22Rv1 (cell line): ENCODE data around the gene ZNF799.
A peak's percentile ranks its signal among the peaks of the same experiment; 100 is the strongest.
"Not testable (repeated sequence)": the region's sequence is repeated elsewhere in the genome, so short reads cannot be mapped to it uniquely, and the experiment has no call there.

Experiments used
- H3K27ac ChIP-seq: fragments of 450-650 bp; 2 replicates; pipeline ENCODE4 v1.5.1; 2017
- CTCF ChIP-seq: fragments of 450-650 bp; IDR thresholded peaks from 2 replicates; pipeline ENCODE4 v1.5.1; 2017; ENCODE audit warnings: mild to moderate bottlenecking
- ZFX ChIP-seq: fragments of 450-650 bp; IDR thresholded peaks from 2 replicates; pipeline ENCODE4 v1.6.1; 2017; ENCODE audit warnings: antibody characterized with exemption, borderline replicate concordance

ZNF799 gene

GRCh38 chr19:12400633-12401502 is at the start of gene ZNF799:
Gene ZNF799, minus strand, starts transcription at chr19:12401271. Its CDS starts 201 bp downstream, at chr19:12401070.
- peak within 1 kb of the TSS; percentile 95 for H3K27ac ChIP-seq
- TF ChIP-seq ZFX (no peak), CTCF (peak; percentile 26)

- TF ChIP-seq CTCF (no peak), ZFX (no peak)
- H3K27ac ChIP-seq = no peak overlapping the region
These were observed 49.8 kb upstream of the ZNF799 start for GRCh38 chr19:12450844-12451243.

GRCh38 chr19:12448808-12449207 is 47.7 kb upstream of the ZNF799 start:
- TF ChIP-seq CTCF (no peak), ZFX (no peak)
- H3K27ac ChIP-seq = no peak overlapping the region

- peak within 1 kb of the TSS; percentile 84 for H3K27ac ChIP-seq
- TF ChIP-seq CTCF = no peak
- TF ChIP-seq ZFX = no peak
These were observed 39.7 kb upstream of the ZNF799 start, which contains the start of gene ZNF443 for GRCh38 chr19:12440541-12441316. Gene ZNF443, minus strand, starts transcription at chr19:12441021. Its CDS starts 107 bp downstream, at chr19:12440914.

- peak overlapping the region; percentile 84 for H3K27ac ChIP-seq
These were observed 38.8 kb upstream of the ZNF799 start for GRCh38 chr19:12439686-12440540.

GRCh38 chr19:12430726-12431299 is 29.7 kb upstream of the ZNF799 start:
- not testable (repeated sequence) for H3K27ac ChIP-seq

GRCh38 chr19:12425888-12426274 is 24.8 kb upstream of the ZNF799 start:
- H3K27ac ChIP-seq = no peak overlapping the region
- TF ChIP-seq ZFX (no peak), CTCF (no peak)
